Panc1 (cell line): ENCODE measurements around the gene PCMTD2. TPM values are rescaled to one million over a fixed set of nuclear protein-coding genes. Genes with fewer than 3 reads are reported as not detected.

Experiments used
- ATAC-seq: fragments of 200-7000 bp; cut with Tn5 transposase; 2 replicates; pipeline ENCODE4 v1.9.1; 2020; ENCODE audit warnings: mild to moderate bottlenecking, moderate library complexity
- BruUV-seq: library from RNA; stranded (reverse); fragments of 400-500 nt; replicated peaks from 2 replicates; lab custom pipeline; 2021; lab: Mats Ljungman, UMichigan
- CTCF ChIA-PET: fragments of 300-600 bp; sonication (Branson Sonifier 250); formaldehyde crosslinking; loops from one replicate; lab custom pipeline; 2022; ENCODE audit warnings: antibody characterized with exemption; lab: Charles Lee
- POLR2A ChIA-PET: fragments of 300-600 bp; sonication (Branson Sonifier 250); formaldehyde crosslinking; loops from one replicate; lab custom pipeline; 2022; ENCODE audit warnings: antibody characterized with exemption; lab: Charles Lee
- DNase-seq: peaks from one replicate; pipeline ENCODE4 v3.0.0-alpha.2; 2010; ENCODE audit warnings: low read depth, low spot score
- H3K27ac ChIP-seq: 2 replicates; pipeline ENCODE4 v1.5.1; 2011; ENCODE audit warnings: mild to moderate bottlenecking, low read length, inconsistent platforms
- H3K27me3 ChIP-seq: fragments of 200-500 bp; sonication (Bioruptor generic); 2 replicates; pipeline ENCODE4 v1.6.0; 2014; ENCODE audit warnings: low read length, inconsistent platforms; ENCODE audit not compliant: control insufficient read depth, insufficient read depth
- H3K36me3 ChIP-seq: fragments of 200-500 bp; sonication (Bioruptor generic); 2 replicates; pipeline ENCODE4 v1.5.1; 2014; ENCODE audit warnings: inconsistent platforms, mild to moderate bottlenecking, low read length, moderate library complexity; ENCODE audit not compliant: control insufficient read depth, insufficient read depth
- H3K4me1 ChIP-seq: 2 replicates; pipeline ENCODE4 v1.5.1; 2011; ENCODE audit warnings: inconsistent platforms, mild to moderate bottlenecking, low read length, moderate library complexity; ENCODE audit not compliant: control insufficient read depth, insufficient read depth
- H3K4me3 ChIP-seq, 2 experiments: 2 replicates each; pipeline ENCODE4 v1.5.1; 2011 to 2012; ENCODE audit warnings: low read depth in 2 of 2, low read length in 2 of 2, mild to moderate bottlenecking in 2 of 2, inconsistent platforms in 1 of 2, moderate library complexity in 1 of 2
- H3K9me3 ChIP-seq: fragments of 200-500 bp; sonication (Bioruptor generic); 2 replicates; pipeline ENCODE4 v1.5.1; 2014; ENCODE audit warnings: low read depth, mild to moderate bottlenecking, inconsistent platforms, low read length, moderate library complexity; ENCODE audit not compliant: control insufficient read depth, insufficient read depth
- CTCF ChIP-seq: fragments of 450-650 bp; IDR thresholded peaks from 2 replicates; pipeline ENCODE4 v1.5.1; 2017; ENCODE audit warnings: mild to moderate bottlenecking
- POLR2AphosphoS5 ChIP-seq: IDR thresholded peaks from 2 replicates; pipeline ENCODE4 v1.6.1; 2012; ENCODE audit warnings: mild to moderate bottlenecking, low read depth, low read length, moderate library complexity
- REST ChIP-seq, 2 experiments: IDR thresholded peaks; 2 replicates each; pipeline ENCODE4 v1.6.1; 2011 to 2012; ENCODE audit warnings: low read depth in 2 of 2, control low read depth in 1 of 2, low read length in 1 of 2, mild to moderate bottlenecking in 1 of 2, moderate library complexity in 1 of 2; ENCODE audit not compliant: insufficient read depth in 1 of 2
- SIN3A ChIP-seq: IDR thresholded peaks from 2 replicates; pipeline ENCODE4 v1.6.1; 2012; ENCODE audit warnings: low read depth, mild to moderate bottlenecking, low read length, moderate library complexity, borderline replicate concordance; ENCODE audit not compliant: insufficient read depth
- TCF7L2 ChIP-seq: IDR thresholded peaks from 2 replicates; pipeline ENCODE4 v1.6.1; 2011; ENCODE audit warnings: mild to moderate bottlenecking, low read depth, low read length, inconsistent platforms
- in situ Hi-C: cut with HindIII; loops from 2 replicates; pipeline ENCODE4 v1.10.0; 2016; ENCODE audit warnings: low sequenced_read_pairs, low pct_unique_long_range_greater_than_20kb
- intact Hi-C: fragments of 100-400 bp; cut with micrococcal nuclease; formaldehyde crosslinking; loops from one replicate; pipeline ENCODE4 v1.10.0; 2022; ENCODE audit not compliant: unreplicated experiment
- total RNA-seq: library from RNA; stranded (reverse); gene quantifications from one replicate; pipeline ENCODE4 v1.2.1, GENCODE V29; 2021; ENCODE audit not compliant: unreplicated experiment

PCMTD2 gene
- total RNA-seq, 1 experiment from 2014 or later: 35.0 TPM

- in situ Hi-C loops (no loop called here), intact Hi-C loops (no loop called here)
- H3K27me3 ChIP-seq: peaks cover 8% of the 10 kb centered on the region
- H3K9me3 ChIP-seq: no peaks in the 10 kb centered on the region
- no TSS peak for BruUV-seq
- CTCF ChIA-PET: no interaction called here
- POLR2A ChIA-PET: no interaction called here
- no peaks in the 10 kb centered on the region for H3K4me1 ChIP-seq
- H3K27ac ChIP-seq: no peak overlapping the region
- H3K4me3 ChIP-seq: no peak overlapping the region
- TF ChIP-seq REST (IDR thresholded peaks at IDR 0.05; ENCODE audit: insufficient read depth in 1 of 2, low read depth in 2 of 2, low read length in 1 of 2) (no peak), POLR2AphosphoS5 (no peak), CTCF (no peak), SIN3A (no peak), TCF7L2 (no peak)
- DNase-seq (no peak), ATAC-seq (no peak)
- no peaks in the 10 kb centered on the region for H3K36me3 ChIP-seq
Measured at GRCh38 chr20:64247307-64247618, 8.3 kb upstream of the PCMTD2 start.

- intact Hi-C loops: no loop called here
- in situ Hi-C loops: no loop called here
- Histone ChIP-seq H3K4me1 (no peaks in the 10 kb centered on the region), H3K9me3 (no peaks in the 10 kb centered on the region), H3K27me3 (peaks cover 8% of the 10 kb centered on the region), H3K27ac (no peak overlapping the region), H3K4me3 (no peak overlapping the region), H3K36me3 (no peaks in the 10 kb centered on the region)
- no TSS peak for BruUV-seq
- POLR2A ChIA-PET: interaction anchor here (0.5 kb wide), 1 partner anchor 107 kb away, joined by 3 read pairs; no protein-coding TSS in a partner anchor
- ATAC-seq (no peak), DNase-seq (no peak)
- no peak for TF ChIP-seq TCF7L2
- CTCF ChIA-PET: no interaction called here
Measured at GRCh38 chr20:64247970-64248841, 7.3 kb upstream of the PCMTD2 start.

GRCh38 chr20:64250027-64250426 lies 5.5 kb upstream of the PCMTD2 start:
- peaks cover 8% of the 10 kb centered on the region for H3K27me3 ChIP-seq
- no peak for DNase-seq
- no peak overlapping the region for H3K27ac ChIP-seq
- no peak overlapping the region for H3K4me3 ChIP-seq
- CTCF ChIA-PET: no interaction called here
- intact Hi-C loops (no loop called here), in situ Hi-C loops (no loop called here)
- no peak for TF ChIP-seq SIN3A
- no peak for TF ChIP-seq CTCF
- TF ChIP-seq TCF7L2: no peak
- TF ChIP-seq POLR2AphosphoS5: no peak
- no peak for TF ChIP-seq REST (IDR thresholded peaks at IDR 0.05; ENCODE audit: insufficient read depth in 1 of 2, low read depth in 2 of 2, low read length in 1 of 2)
- no peaks in the 10 kb centered on the region for H3K36me3 ChIP-seq
- POLR2A ChIA-PET: no interaction called here
- peaks cover 3% of the 10 kb centered on the region for H3K4me1 ChIP-seq
- ATAC-seq: no peak
- no TSS peak for BruUV-seq
- no peaks in the 10 kb centered on the region for H3K9me3 ChIP-seq
